Erythroblast (primary cell): ENCODE data around the gene ADGRD2.

ENCODE experiments used
- GATA1 ChIP-seq: IDR thresholded peaks from 2 replicates; pipeline ENCODE4 v1.6.1; 2011; ENCODE audit warnings: low read depth, mild to moderate bottlenecking, control low read depth, low read length, moderate library complexity
- POLR2A ChIP-seq: IDR thresholded peaks from 2 replicates; pipeline ENCODE4 v1.6.1; 2011; ENCODE audit warnings: mild to moderate bottlenecking, low read length

DNA sequence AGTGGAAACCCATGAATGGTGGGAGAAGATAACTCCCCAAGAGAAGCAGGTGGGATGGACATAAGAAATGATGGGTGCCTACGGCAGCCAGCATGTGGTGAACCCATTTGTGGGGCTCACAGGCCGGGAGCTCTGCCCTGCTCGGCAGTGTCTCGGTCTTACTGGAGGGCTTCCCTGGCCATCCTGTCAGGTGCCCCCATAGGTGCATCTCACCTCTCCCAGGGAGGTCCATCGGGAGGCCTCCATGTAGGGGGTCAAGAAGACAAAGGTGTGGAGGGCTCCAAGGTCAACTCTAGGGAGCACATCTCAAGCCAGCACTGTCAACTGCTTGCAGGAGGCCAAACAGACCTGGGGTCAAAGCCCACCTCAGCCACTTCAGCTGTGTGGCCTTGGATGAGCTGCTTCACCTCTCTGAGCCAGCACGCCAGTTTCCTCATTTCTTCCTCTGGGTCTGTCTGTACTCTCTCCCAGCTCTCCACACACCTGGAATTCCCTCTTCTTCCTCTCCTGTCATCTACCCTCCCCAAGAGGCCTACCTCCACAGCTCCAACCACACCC, 10.5 kb upstream of the ADGRD2 start:
- TF ChIP-seq POLR2A: no peak
- TF ChIP-seq GATA1: no peak
